Activated CD8-positive, alpha-beta T cell treated with anti-CD3 and anti-CD28 coated beads, Interleukin-2, amount 10 ng/mL, durations not matched to agents 7 days and 5 days (primary cell): Measurements from ENCODE around the gene POMP. TPM values are rescaled to one million over a fixed set of nuclear protein-coding genes. Genes with fewer than 3 reads are reported as not detected.
"Not testable (repeated sequence)": the region's sequence is repeated elsewhere in the genome, so short reads cannot be mapped to it uniquely, and the experiment has no call there.

Experiments used
- ATAC-seq: fragments of 150-1000 bp; cut with Tn5 transposase; one replicate; pipeline ENCODE4 v1.10.0; 2021; ENCODE audit warnings: moderate library complexity
- CTCF ChIA-PET: fragments of 350-600 bp; sonication (Branson Sonifier 250); formaldehyde crosslinking; loops from one replicate; lab custom pipeline; 2021; ENCODE audit warnings: antibody characterized with exemption; lab: Charles Lee
- POLR2A ChIA-PET: fragments of 350-600 bp; sonication (Branson Sonifier 250); formaldehyde crosslinking; loops from one replicate; lab custom pipeline; 2021; ENCODE audit warnings: antibody characterized with exemption; lab: Charles Lee
- DNase-seq: peaks from one replicate; pipeline ENCODE4 v3.0.0-alpha.2; 2020
- H3K27ac Mint-ChIP-seq: one replicate; pipeline ENCODE4 v1.8.0; 2021; ENCODE audit warnings: mild to moderate bottlenecking, mixed read lengths
- H3K27me3 Mint-ChIP-seq: one replicate; pipeline ENCODE4 v1.8.0; 2021; ENCODE audit warnings: low read depth, mixed read lengths
- H3K36me3 Mint-ChIP-seq: one replicate; pipeline ENCODE4 v1.8.0; 2021; ENCODE audit warnings: low read depth, mixed read lengths
- H3K4me1 Mint-ChIP-seq: one replicate; pipeline ENCODE4 v1.8.0; 2021; ENCODE audit warnings: low read depth, mixed read lengths
- H3K4me3 Mint-ChIP-seq: one replicate; pipeline ENCODE4 v1.8.0; 2021; ENCODE audit warnings: mild to moderate bottlenecking, mixed read lengths
- H3K9me3 Mint-ChIP-seq: one replicate; pipeline ENCODE4 v1.8.0; 2022; ENCODE audit warnings: mixed read lengths; ENCODE audit not compliant: insufficient read depth
- total RNA-seq, 2 experiments: library from RNA; stranded (reverse); gene quantifications; one replicate each; pipeline ENCODE4 v1.2.3, GENCODE V29; 2021

The POMP gene
- total RNA-seq, 2 experiments from 2014 or later = 90.7 to 94.5 TPM

GRCh38 chr13:28671126-28671792, 12.3 kb downstream of the POMP start:
- no peak overlapping the region for H3K27ac Mint-ChIP-seq
- DNase-seq (no peak), ATAC-seq (no peak)
- no peaks in the 10 kb centered on the region for H3K9me3 Mint-ChIP-seq
- POLR2A ChIA-PET = interaction anchor here (0.6 to 2.2 kb wide), 3 partner anchors 12 to 275 kb away, joined by 3 to 8 read pairs (median 5); partner anchors contain the start of gene POMP
- no peaks in the 10 kb centered on the region for H3K27me3 Mint-ChIP-seq
- CTCF ChIA-PET = interaction anchor here (0.7 kb wide), 1 partner anchor 9 kb away, joined by 3 read pairs; no protein-coding TSS in a partner anchor
- peaks cover 10% of the 10 kb centered on the region for H3K4me1 Mint-ChIP-seq
- H3K36me3 Mint-ChIP-seq = peaks cover 72% of the 10 kb centered on the region
- no peak overlapping the region for H3K4me3 Mint-ChIP-seq

- no peaks in the 10 kb centered on the region for H3K4me1 Mint-ChIP-seq
- ChIA-PET POLR2A (no interaction called here), CTCF (interaction anchor here (0.6 to 0.7 kb wide), 3 partner anchors 20 to 96 kb away, joined by 3 to 4 read pairs (median 3); partner anchors contain the start of gene POMP)
- no peak for ATAC-seq
- no peak overlapping the region for H3K27ac Mint-ChIP-seq
- no peaks in the 10 kb centered on the region for H3K9me3 Mint-ChIP-seq
- H3K4me3 Mint-ChIP-seq = no peak overlapping the region
- H3K27me3 Mint-ChIP-seq = no peaks in the 10 kb centered on the region
- H3K36me3 Mint-ChIP-seq = peaks cover 25% of the 10 kb centered on the region
- no peak for DNase-seq
Observed at GRCh38 chr13:28678809-28679208, 19.9 kb downstream of the POMP start.

GRCh38 chr13:28679628-28680027, 20.7 kb downstream of the POMP start:
- CTCF ChIA-PET = interaction anchor here (0.6 to 0.9 kb wide), 2 partner anchors 9 to 117 kb away, joined by 3 to 4 read pairs; no protein-coding TSS in a partner anchor
- DNase-seq = no peak

GRCh38 chr13:28680541-28680940, 21.6 kb downstream of the POMP start:
- H3K27me3 Mint-ChIP-seq = no peaks in the 10 kb centered on the region
- H3K27ac Mint-ChIP-seq = no peak overlapping the region
- no peaks in the 10 kb centered on the region for H3K4me1 Mint-ChIP-seq
- ChIA-PET POLR2A (interaction anchor here (1.6 kb wide), 1 partner anchor 21 kb away, joined by 4 read pairs; the partner anchor contains the start of gene POMP), CTCF (interaction anchor here (0.6 to 0.7 kb wide), 2 partner anchors 10 to 118 kb away, joined by 3 read pairs; no protein-coding TSS in a partner anchor)
- H3K36me3 Mint-ChIP-seq = peaks cover 13% of the 10 kb centered on the region
- DNase-seq (no peak), ATAC-seq (no peak)
- no peak overlapping the region for H3K4me3 Mint-ChIP-seq
- H3K9me3 Mint-ChIP-seq = no peaks in the 10 kb centered on the region

More at GRCh38 chr13:28679628-28680027, 20.7 kb downstream of the POMP start:
- H3K9me3 Mint-ChIP-seq = no peaks in the 10 kb centered on the region
- peaks cover 17% of the 10 kb centered on the region for H3K36me3 Mint-ChIP-seq
- H3K4me1 Mint-ChIP-seq = no peaks in the 10 kb centered on the region
- POLR2A ChIA-PET = interaction anchor here (1.6 kb wide), 1 partner anchor 20 kb away, joined by 4 read pairs; the partner anchor contains the start of gene POMP
- no peak for ATAC-seq
- peak overlapping the region; percentile 57 for H3K27ac Mint-ChIP-seq
- H3K27me3 Mint-ChIP-seq = no peaks in the 10 kb centered on the region
- H3K4me3 Mint-ChIP-seq = no peak overlapping the region

- POLR2A ChIA-PET = not testable (repeated sequence)
Observed at GRCh38 chr13:28683169-28683568, 24.2 kb downstream of the POMP start.

GRCh38 chr13:28684257-28684656, 25.3 kb downstream of the POMP start:
- peaks cover 3% of the 10 kb centered on the region for H3K9me3 Mint-ChIP-seq
- H3K27ac Mint-ChIP-seq = no peak overlapping the region
- ChIA-PET CTCF (no interaction called here), POLR2A (no interaction called here)
- peaks cover 6% of the 10 kb centered on the region for H3K27me3 Mint-ChIP-seq
- no peak for DNase-seq
- no peaks in the 10 kb centered on the region for H3K4me1 Mint-ChIP-seq
- peak; percentile 15 for ATAC-seq
- H3K4me3 Mint-ChIP-seq = no peak overlapping the region
- H3K36me3 Mint-ChIP-seq = no peaks in the 10 kb centered on the region

More at GRCh38 chr13:28683169-28683568, 24.2 kb downstream of the POMP start:
- H3K27me3 Mint-ChIP-seq, ATAC-seq, CTCF ChIA-PET, H3K27ac Mint-ChIP-seq, H3K9me3 Mint-ChIP-seq, H3K4me3 Mint-ChIP-seq, H3K36me3 Mint-ChIP-seq, H3K4me1 Mint-ChIP-seq, DNase-seq: not testable (repeated sequence)

- H3K4me3 Mint-ChIP-seq = no peak overlapping the region
- ChIA-PET POLR2A (no interaction called here), CTCF (interaction anchor here (1.3 kb wide), 1 partner anchor 16 kb away, joined by 5 read pairs; no protein-coding TSS in a partner anchor)
- H3K27ac Mint-ChIP-seq = no peak overlapping the region
- ATAC-seq (no peak), DNase-seq (no peak)
- peaks cover 6% of the 10 kb centered on the region for H3K27me3 Mint-ChIP-seq
- no peaks in the 10 kb centered on the region for H3K36me3 Mint-ChIP-seq
- peaks cover 3% of the 10 kb centered on the region for H3K9me3 Mint-ChIP-seq
- no peaks in the 10 kb centered on the region for H3K4me1 Mint-ChIP-seq
Observed at GRCh38 chr13:28685114-28685513, 26.2 kb downstream of the POMP start.

GRCh38 chr13:28685892-28686291, 27.0 kb downstream of the POMP start:
- DNase-seq (no peak), ATAC-seq (no peak)
- Mint-ChIP-seq H3K27ac (no peak overlapping the region), H3K9me3 (peaks cover 3% of the 10 kb centered on the region), H3K27me3 (peaks cover 6% of the 10 kb centered on the region), H3K4me3 (no peak overlapping the region), H3K4me1 (no peaks in the 10 kb centered on the region), H3K36me3 (no peaks in the 10 kb centered on the region)
- ChIA-PET POLR2A (no interaction called here), CTCF (interaction anchor here (1.3 kb wide), 1 partner anchor 15 kb away, joined by 5 read pairs; no protein-coding TSS in a partner anchor)

GRCh38 chr13:28693605-28694491, 34.9 kb downstream of the POMP start:
- H3K27ac Mint-ChIP-seq, H3K36me3 Mint-ChIP-seq, H3K4me3 Mint-ChIP-seq, CTCF ChIA-PET, H3K9me3 Mint-ChIP-seq, POLR2A ChIA-PET, ATAC-seq, H3K4me1 Mint-ChIP-seq, DNase-seq, H3K27me3 Mint-ChIP-seq: not testable (repeated sequence)

- H3K27ac Mint-ChIP-seq = no peak overlapping the region
- peaks cover 24% of the 10 kb centered on the region for H3K36me3 Mint-ChIP-seq
- no peak overlapping the region for H3K4me3 Mint-ChIP-seq
- ChIA-PET POLR2A (no interaction called here), CTCF (no interaction called here)
- DNase-seq (no peak), ATAC-seq (no peak)
- H3K4me1 Mint-ChIP-seq = no peaks in the 10 kb centered on the region
- peaks cover 3% of the 10 kb centered on the region for H3K27me3 Mint-ChIP-seq
- H3K9me3 Mint-ChIP-seq = no peaks in the 10 kb centered on the region
Observed at GRCh38 chr13:28697441-28697840, 38.5 kb downstream of the POMP start.

GRCh38 chr13:28699246-28699645, 40.3 kb downstream of the POMP start:
- peaks cover 28% of the 10 kb centered on the region for H3K36me3 Mint-ChIP-seq
- ChIA-PET CTCF (no interaction called here), POLR2A (no interaction called here)
- H3K27me3 Mint-ChIP-seq = no peaks in the 10 kb centered on the region
- H3K27ac Mint-ChIP-seq = no peak overlapping the region
- no peak overlapping the region for H3K4me3 Mint-ChIP-seq
- no peaks in the 10 kb centered on the region for H3K9me3 Mint-ChIP-seq
- no peaks in the 10 kb centered on the region for H3K4me1 Mint-ChIP-seq
- ATAC-seq = no peak
- no peak for DNase-seq
